PC-3 (cell line): ENCODE measurements around the gene PRKD2. TPM values are rescaled to one million over a fixed set of nuclear protein-coding genes. Genes with fewer than 3 reads are reported as not detected.

Experiments used
- ATAC-seq: fragments of 200-7000 bp; cut with Tn5 transposase; 2 replicates; pipeline ENCODE4 v1.9.1; 2020; ENCODE audit warnings: mild to moderate bottlenecking, moderate library complexity
- BruUV-seq: library from RNA; stranded (reverse); fragments of 400-500 nt; replicated peaks from 2 replicates; lab custom pipeline; 2021; lab: Mats Ljungman, UMichigan
- CTCF ChIA-PET: fragments of 300-600 bp; sonication (Branson Sonifier 250); formaldehyde crosslinking; loops from one replicate; lab custom pipeline; 2022; ENCODE audit warnings: antibody characterized with exemption; lab: Charles Lee
- POLR2A ChIA-PET: fragments of 300-600 bp; sonication (Branson Sonifier 250); formaldehyde crosslinking; loops from one replicate; lab custom pipeline; 2022; ENCODE audit warnings: antibody characterized with exemption; ENCODE audit not compliant: unreplicated experiment; lab: Charles Lee
- DNase-seq: peaks from one replicate; pipeline ENCODE4 v3.0.0-alpha.2; 2015
- H2AFZ ChIP-seq: fragments of 300-600 bp; sonication (generic); 2 replicates; pipeline ENCODE4 v1.6.0; 2016; ENCODE audit warnings: antibody characterized with exemption, low read length
- H3F3A ChIP-seq: fragments of 300-600 bp; sonication (generic); one replicate; pipeline ENCODE4 v1.6.0; 2017; ENCODE audit warnings: antibody characterized with exemption, low read length, control low read depth, mild to moderate bottlenecking; ENCODE audit not compliant: unreplicated experiment
- H3K27ac ChIP-seq: fragments of 300-600 bp; sonication (generic); 2 replicates; pipeline ENCODE4 v1.5.1; 2016; ENCODE audit warnings: mild to moderate bottlenecking, low read length
- H3K27me3 ChIP-seq: fragments of 300-600 bp; sonication (generic); 2 replicates; pipeline ENCODE4 v1.6.1; 2016; ENCODE audit warnings: low read length, mixed read lengths
- H3K36me3 ChIP-seq: fragments of 300-600 bp; sonication (generic); 2 replicates; pipeline ENCODE4 v1.6.1; 2016; ENCODE audit warnings: low read depth, mixed run types, low read length, mixed read lengths
- H3K4me1 ChIP-seq: fragments of 300-600 bp; sonication (generic); 2 replicates; pipeline ENCODE4 v1.5.1; 2016; ENCODE audit warnings: low read length; ENCODE audit not compliant: insufficient read depth
- H3K4me2 ChIP-seq: fragments of 300-600 bp; sonication (generic); 2 replicates; pipeline ENCODE4 v1.6.0; 2016; ENCODE audit warnings: low read length
- H3K4me3 ChIP-seq: fragments of 300-600 bp; sonication (generic); 2 replicates; pipeline ENCODE4 v1.5.1; 2016; ENCODE audit warnings: mild to moderate bottlenecking, low read length, mixed read lengths
- H3K79me2 ChIP-seq: fragments of 300-600 bp; sonication (generic); 2 replicates; pipeline ENCODE4 v1.6.1; 2017; ENCODE audit warnings: low read length, mixed read lengths
- H3K9ac ChIP-seq: fragments of 300-600 bp; sonication (generic); 2 replicates; pipeline ENCODE4 v1.6.0; 2016; ENCODE audit warnings: mild to moderate bottlenecking, low read length
- H3K9me2 ChIP-seq: fragments of 300-600 bp; sonication (generic); replicated peaks from 2 replicates; pipeline ENCODE4 v1.6.1; 2016; ENCODE audit warnings: mixed run types, low read length, mixed read lengths
- H3K9me3 ChIP-seq: fragments of 300-600 bp; sonication (generic); 2 replicates; pipeline ENCODE4 v1.6.1; 2016; ENCODE audit warnings: low read length, mixed read lengths
- H4K20me1 ChIP-seq: fragments of 300-600 bp; sonication (generic); 2 replicates; pipeline ENCODE4 v1.6.1; 2016; ENCODE audit warnings: low read length, mixed read lengths
- CTCF ChIP-seq: fragments of 300-600 bp; sonication (generic); conservative IDR thresholded peaks from 2 replicates; pipeline ENCODE4 v1.5.1; 2017; ENCODE audit warnings: antibody characterized with exemption, low read depth, mild to moderate bottlenecking, low read length
- EZH2 ChIP-seq: fragments of 300-600 bp; sonication (generic); IDR thresholded peaks from one replicate; pipeline ENCODE4 v1.6.1; 2017; ENCODE audit warnings: antibody characterized with exemption, mild to moderate bottlenecking, low read length; ENCODE audit not compliant: unreplicated experiment
- EZH2phosphoT487 ChIP-seq: fragments of 300-600 bp; sonication (generic); IDR thresholded peaks from 2 replicates; pipeline ENCODE4 v1.6.1; 2018; ENCODE audit warnings: mild to moderate bottlenecking, antibody characterized with exemption, low read length, borderline replicate concordance
- intact Hi-C: fragments of 100-400 bp; cut with micrococcal nuclease; formaldehyde crosslinking; loops from 2 replicates; pipeline ENCODE4 v1.9.0; 2023
- total RNA-seq: library from RNA; depleted of rRNA; stranded (reverse); fragments of >200 nt; gene quantifications from 2 replicates; pipeline ENCODE4 v1.2.3, GENCODE V29; 2014

Gene PRKD2
- total RNA-seq, 1 experiment from 2014 or later: 24.1 TPM

GRCh38 chr19:46737298-46737654 lies 20.4 kb upstream of the PRKD2 start:
- H4K20me1 ChIP-seq: peaks cover 33% of the 10 kb centered on the region; the same call in 1 of the 2 replicates
- CTCF ChIA-PET: no interaction called here

GRCh38 chr19:46736531-46737297 lies 19.8 kb upstream of the PRKD2 start:
- CTCF ChIA-PET: no interaction called here
- POLR2A ChIA-PET: no interaction called here

More at GRCh38 chr19:46737298-46737654, 20.4 kb upstream of the PRKD2 start:
- Histone ChIP-seq H3F3A (no peaks in the 10 kb centered on the region), H3K27ac (no peak overlapping the region), H3K4me1 (peaks cover 22% of the 10 kb centered on the region), H3K36me3 (peaks cover 6% of the 10 kb centered on the region; the same call in 1 of the 2 replicates), H3K4me2 (no peak overlapping the region), H3K9me2 (no peaks in the 10 kb centered on the region), H2AFZ (no peak overlapping the region), H3K4me3 (no peak overlapping the region), H3K9ac (no peak overlapping the region), H3K27me3 (no peaks in the 10 kb centered on the region), H3K9me3 (no peaks in the 10 kb centered on the region), H3K79me2 (peaks cover 72% of the 10 kb centered on the region)
- POLR2A ChIA-PET: no interaction called here
- intact Hi-C loops: no loop called here
- DNase-seq: no peak
- ATAC-seq: no peak
- BruUV-seq: no TSS peak
- no peak for TF ChIP-seq CTCF
- no peak for TF ChIP-seq EZH2
- TF ChIP-seq EZH2phosphoT487: no peak

More at GRCh38 chr19:46736531-46737297, 19.8 kb upstream of the PRKD2 start:
- intact Hi-C loops: no loop called here
- no peak overlapping the region for H2AFZ ChIP-seq
- peaks cover 27% of the 10 kb centered on the region for H3K4me1 ChIP-seq
- H3K9me2 ChIP-seq: no peaks in the 10 kb centered on the region
- no peak for DNase-seq
- TF ChIP-seq CTCF (no peak), EZH2 (no peak), EZH2phosphoT487 (no peak)
- no peaks in the 10 kb centered on the region for H3K9me3 ChIP-seq
- H3K4me3 ChIP-seq: no peak overlapping the region
- no peak overlapping the region for H3K9ac ChIP-seq
- no peak overlapping the region for H3K4me2 ChIP-seq
- H3K79me2 ChIP-seq: peaks cover 72% of the 10 kb centered on the region
- H3K36me3 ChIP-seq: peaks cover 6% of the 10 kb centered on the region; the same call in 1 of the 2 replicates
- H3K27me3 ChIP-seq: no peaks in the 10 kb centered on the region
- H3F3A ChIP-seq: no peaks in the 10 kb centered on the region
- H3K27ac ChIP-seq: no peak overlapping the region
- no TSS peak for BruUV-seq
- no peak for ATAC-seq
- peaks cover 28% of the 10 kb centered on the region; the same call in 1 of the 2 replicates for H4K20me1 ChIP-seq
